Liver (tissue), 9 donors: ENCODE data around the gene CCDC30. TPM values are rescaled to one million over a fixed set of nuclear protein-coding genes. Genes with fewer than 3 reads are reported as not detected.

Source experiments
- DNase-seq: peaks from one replicate; pipeline ENCODE4 v3.0.0-alpha.2; 2017; ENCODE audit warnings: low spot score
- H3K27ac ChIP-seq, 2 donors: one replicate each; pipeline ENCODE4 v1.7.0; 2013; ENCODE audit warnings: inconsistent platforms in 2 of 2, low read length in 2 of 2, control low read depth in 1 of 2, low read depth in 1 of 2, mild to moderate bottlenecking in 1 of 2
- H3K27me3 ChIP-seq, 4 donors: one replicate each; pipeline versions ENCODE4 v1.6.1 to v1.7.0; 2013; ENCODE audit warnings: low read length in 3 of 4, inconsistent platforms in 1 of 4, mild to moderate bottlenecking in 1 of 4, moderate library complexity in 1 of 4; ENCODE audit not compliant: control insufficient read depth in 4 of 4, insufficient read depth in 4 of 4
- H3K36me3 ChIP-seq, 4 donors: one replicate each; pipeline versions ENCODE4 v1.6.1 to v1.7.0; 2013; ENCODE audit warnings: low read length in 3 of 4, mild to moderate bottlenecking in 3 of 4, low read depth in 1 of 4, moderate library complexity in 1 of 4; ENCODE audit not compliant: control insufficient read depth in 4 of 4, insufficient read depth in 3 of 4
- H3K4me1 ChIP-seq, 4 donors: one replicate each; pipeline versions ENCODE4 v1.6.1 to v1.7.0; 2013; ENCODE audit warnings: low read length in 3 of 4, mild to moderate bottlenecking in 3 of 4, moderate library complexity in 1 of 4; ENCODE audit not compliant: control insufficient read depth in 4 of 4, insufficient read depth in 4 of 4
- H3K4me3 ChIP-seq, 3 donors: one replicate each; pipeline versions ENCODE4 v1.6.1 to v1.7.0; 2013; ENCODE audit warnings: low read length in 3 of 3, control low read depth in 1 of 3, low read depth in 1 of 3, mild to moderate bottlenecking in 1 of 3
- H3K9ac ChIP-seq, 2 donors: one replicate each; pipeline ENCODE4 v1.7.0; 2013; ENCODE audit warnings: low read length in 2 of 2, mild to moderate bottlenecking in 2 of 2, moderate library complexity in 2 of 2, control low read depth in 1 of 2, low read depth in 1 of 2
- H3K9me3 ChIP-seq, 4 donors: one replicate each; pipeline versions ENCODE4 v1.6.1 to v1.7.0; 2013; ENCODE audit warnings: low read length in 3 of 4; ENCODE audit not compliant: control insufficient read depth in 4 of 4
- EGR1 ChIP-seq, 2 donors: IDR thresholded peaks; 2 replicates each; pipeline ENCODE4 v1.6.1; 2016 to 2018; ENCODE audit warnings: antibody characterized with exemption in 2 of 2, low read depth in 2 of 2
- FOXA1 ChIP-seq: IDR thresholded peaks from 2 replicates; pipeline ENCODE4 v1.6.1; 2016; ENCODE audit warnings: antibody characterized with exemption
- FOXA2 ChIP-seq: IDR thresholded peaks from 2 replicates; pipeline ENCODE4 v1.6.1; 2016; ENCODE audit warnings: antibody characterized with exemption
- HNF4A ChIP-seq, 2 donors: conservative IDR thresholded peaks; 2 replicates each; pipeline ENCODE4 v1.6.1; 2016; ENCODE audit warnings: antibody characterized with exemption in 2 of 2, mild to moderate bottlenecking in 2 of 2
- HNF4G ChIP-seq: IDR thresholded peaks from 2 replicates; pipeline ENCODE4 v1.6.1; 2016; ENCODE audit warnings: antibody characterized with exemption
- JUND ChIP-seq, 2 donors: IDR thresholded peaks; 2 replicates each; pipeline ENCODE4 v1.6.1; 2016; ENCODE audit warnings: antibody characterized with exemption in 2 of 2
- NR2F2 ChIP-seq: IDR thresholded peaks from 2 replicates; pipeline ENCODE4 v1.6.1; 2016; ENCODE audit warnings: antibody characterized with exemption
- RAD21 ChIP-seq, 2 donors: IDR thresholded peaks; 2 replicates each; pipeline ENCODE4 v1.6.1; 2016; ENCODE audit warnings: antibody characterized with exemption in 2 of 2, mild to moderate bottlenecking in 2 of 2
- RXRA ChIP-seq, 2 donors: IDR thresholded peaks; 2 replicates each; pipeline ENCODE4 v1.6.1; 2017 to 2018; ENCODE audit warnings: antibody characterized with exemption in 2 of 2, mild to moderate bottlenecking in 1 of 2
- SP1 ChIP-seq: IDR thresholded peaks from 2 replicates; pipeline ENCODE4 v1.6.1; 2018; ENCODE audit warnings: antibody characterized with exemption, mild to moderate bottlenecking
- TAF1 ChIP-seq: conservative IDR thresholded peaks from 2 replicates; pipeline ENCODE4 v1.6.1; 2016; ENCODE audit warnings: antibody characterized with exemption, mild to moderate bottlenecking
- WGBS: extraction: QIAGEN DNeasy Blood & Tissue Kit; methylation state at CpG from one replicate; pipeline ENCODE4 v1.1.7; 2013; 5-methylcytosine and 5-hydroxymethylcytosine counted together
- polyA plus RNA-seq, 2 donors: library from polyadenylated mRNA; stranded (reverse) in 1 of 2; unstranded in 1 of 2; fragments of 200-250 nt in 1 of 2; fragments of >200 nt in 1 of 2; fragmentation: Nextera tagmentation in 1 of 2; extraction: Ambion mirVana in 1 of 2; gene quantifications; one replicate each; pipeline versions ENCODE4 v1.2.1 to v1.2.3, GENCODE V29; 2013 to 2015
- total RNA-seq, 2 donors: library from RNA; depleted of rRNA; stranded (reverse); fragments of >200 nt; gene quantifications; one replicate each; pipeline ENCODE4 v1.2.3, GENCODE V29; 2014
- TF ChIP-seq, protein P1 (sequence below): fragments of 150-350 bp; IDR thresholded peaks from 2 replicates; pipeline ENCODE4 v1.5.1; 2017; ENCODE audit warnings: improper control_type of control experiment, low read depth, low read length; ENCODE audit not compliant: missing input control
- TF ChIP-seq, protein P2 (sequence below): IDR thresholded peaks from 2 replicates; pipeline ENCODE4 v1.6.1; 2016; ENCODE audit warnings: antibody characterized with exemption
- TF ChIP-seq, protein P3 (sequence below): IDR thresholded peaks from 2 replicates; pipeline ENCODE4 v1.6.1; 2016; ENCODE audit warnings: antibody characterized with exemption
- TF ChIP-seq, protein P4 (sequence below): IDR thresholded peaks from 2 replicates; pipeline ENCODE4 v1.6.1; 2016; ENCODE audit warnings: antibody characterized with exemption, mild to moderate bottlenecking
- TF ChIP-seq, protein P5 (sequence below): IDR thresholded peaks from 2 replicates; pipeline ENCODE4 v1.6.1; 2016; ENCODE audit warnings: antibody characterized with exemption
- donor health status: healthy.
- donor health status: healthy.
- donor health status: healthy.
- donor health status: healthy.
- donor health status: healthy.

The CCDC30 gene
- total and polyA plus RNA-seq, 4 donors = 0.07 to 2.0 (median 1.3) TPM

DNA sequence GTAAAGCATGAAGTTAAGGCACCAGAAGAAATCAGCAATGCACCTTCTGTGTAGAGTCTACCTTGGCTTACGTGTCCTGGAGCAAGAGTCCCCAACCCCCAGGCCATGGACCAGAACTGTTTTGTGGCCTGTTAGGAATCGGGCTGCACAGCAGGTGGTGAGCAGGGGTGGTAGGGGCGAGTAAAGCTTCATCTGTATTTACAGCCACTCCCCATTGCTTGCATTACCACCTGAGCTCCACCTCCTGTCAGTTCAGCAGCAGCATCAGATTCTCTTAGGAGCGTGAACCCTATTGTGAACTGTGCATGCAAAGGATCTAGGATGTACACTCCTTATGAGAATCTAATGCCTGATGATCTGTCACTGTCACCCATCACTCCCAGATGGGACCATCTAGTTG, 28.7 kb upstream of the CCDC30 start:
- H3K4me1 ChIP-seq = peaks cover 0 to 17% (median 16%) of the 10 kb centered on the region in 4 donors
- no peak overlapping the region for H3K4me3 ChIP-seq
- no peak overlapping the region for H3K27ac ChIP-seq
- DNase-seq = no peak
- H3K9me3 ChIP-seq = no peaks in the 10 kb centered on the region
- 93% methylated on average over 4 of the region's 4 CpGs for WGBS
- no peak for TF ChIP-seq JUND (IDR thresholded peaks at IDR 0.05)
- no peak for TF ChIP-seq TAF1
- no peak overlapping the region for H3K9ac ChIP-seq
- peaks cover 2 to 4% (median 3%) of the 10 kb centered on the region in 4 donors for H3K36me3 ChIP-seq
- no peaks in the 10 kb centered on the region for H3K27me3 ChIP-seq

DNA sequence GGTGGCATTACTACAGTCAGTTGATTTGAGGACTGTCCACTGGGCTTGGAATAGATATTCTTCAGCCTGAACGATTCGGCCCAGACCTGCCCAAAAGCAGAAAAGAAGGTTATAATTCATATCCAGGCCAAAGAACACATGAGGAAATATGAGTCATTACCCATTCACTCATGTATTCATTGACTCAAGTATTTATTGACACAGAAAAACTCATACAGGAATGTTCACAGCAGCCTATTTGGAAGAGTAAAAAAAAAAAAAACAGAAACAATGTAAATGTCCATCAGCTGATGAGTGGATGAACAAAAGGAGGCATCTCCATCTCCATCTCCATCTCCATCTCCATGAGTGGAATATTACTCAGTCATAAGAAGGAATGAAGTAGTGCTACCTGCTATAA, 23.1 kb upstream of the CCDC30 start:
- Histone ChIP-seq H3K27me3 (no peaks in the 10 kb centered on the region), H3K9me3 (no peaks in the 10 kb centered on the region), H3K9ac (no peak overlapping the region), H3K4me1 (no peaks in the 10 kb centered on the region), H3K4me3 (no peak overlapping the region), H3K36me3 (peaks cover 0 to 5% (median 2%) of the 10 kb centered on the region in 4 donors), H3K27ac (no peak overlapping the region)
- TF ChIP-seq TAF1 (no peak), FOXA2 (no peak), EGR1 (IDR thresholded peaks at IDR 0.05; ENCODE audit: low read depth in 2 of 2) (no peak), JUND (IDR thresholded peaks at IDR 0.05) (no peak), NR2F2 (no peak), HNF4A (conservative IDR thresholded peaks at IDR 0.05) (no peak), RXRA (IDR thresholded peaks at IDR 0.05) (no peak), RAD21 (IDR thresholded peaks at IDR 0.05) (no peak), HNF4G (no peak), SP1 (no peak), FOXA1 (no peak)
- TF ChIP-seq, protein P1, sequence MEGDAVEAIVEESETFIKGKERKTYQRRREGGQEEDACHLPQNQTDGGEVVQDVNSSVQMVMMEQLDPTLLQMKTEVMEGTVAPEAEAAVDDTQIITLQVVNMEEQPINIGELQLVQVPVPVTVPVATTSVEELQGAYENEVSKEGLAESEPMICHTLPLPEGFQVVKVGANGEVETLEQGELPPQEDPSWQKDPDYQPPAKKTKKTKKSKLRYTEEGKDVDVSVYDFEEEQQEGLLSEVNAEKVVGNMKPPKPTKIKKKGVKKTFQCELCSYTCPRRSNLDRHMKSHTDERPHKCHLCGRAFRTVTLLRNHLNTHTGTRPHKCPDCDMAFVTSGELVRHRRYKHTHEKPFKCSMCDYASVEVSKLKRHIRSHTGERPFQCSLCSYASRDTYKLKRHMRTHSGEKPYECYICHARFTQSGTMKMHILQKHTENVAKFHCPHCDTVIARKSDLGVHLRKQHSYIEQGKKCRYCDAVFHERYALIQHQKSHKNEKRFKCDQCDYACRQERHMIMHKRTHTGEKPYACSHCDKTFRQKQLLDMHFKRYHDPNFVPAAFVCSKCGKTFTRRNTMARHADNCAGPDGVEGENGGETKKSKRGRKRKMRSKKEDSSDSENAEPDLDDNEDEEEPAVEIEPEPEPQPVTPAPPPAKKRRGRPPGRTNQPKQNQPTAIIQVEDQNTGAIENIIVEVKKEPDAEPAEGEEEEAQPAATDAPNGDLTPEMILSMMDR = no peak
- TF ChIP-seq, protein P2, sequence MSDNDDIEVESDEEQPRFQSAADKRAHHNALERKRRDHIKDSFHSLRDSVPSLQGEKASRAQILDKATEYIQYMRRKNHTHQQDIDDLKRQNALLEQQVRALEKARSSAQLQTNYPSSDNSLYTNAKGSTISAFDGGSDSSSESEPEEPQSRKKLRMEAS = no peak
- TF ChIP-seq, protein P3, sequence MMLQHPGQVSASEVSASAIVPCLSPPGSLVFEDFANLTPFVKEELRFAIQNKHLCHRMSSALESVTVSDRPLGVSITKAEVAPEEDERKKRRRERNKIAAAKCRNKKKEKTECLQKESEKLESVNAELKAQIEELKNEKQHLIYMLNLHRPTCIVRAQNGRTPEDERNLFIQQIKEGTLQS = no peak
- TF ChIP-seq, protein P4, sequence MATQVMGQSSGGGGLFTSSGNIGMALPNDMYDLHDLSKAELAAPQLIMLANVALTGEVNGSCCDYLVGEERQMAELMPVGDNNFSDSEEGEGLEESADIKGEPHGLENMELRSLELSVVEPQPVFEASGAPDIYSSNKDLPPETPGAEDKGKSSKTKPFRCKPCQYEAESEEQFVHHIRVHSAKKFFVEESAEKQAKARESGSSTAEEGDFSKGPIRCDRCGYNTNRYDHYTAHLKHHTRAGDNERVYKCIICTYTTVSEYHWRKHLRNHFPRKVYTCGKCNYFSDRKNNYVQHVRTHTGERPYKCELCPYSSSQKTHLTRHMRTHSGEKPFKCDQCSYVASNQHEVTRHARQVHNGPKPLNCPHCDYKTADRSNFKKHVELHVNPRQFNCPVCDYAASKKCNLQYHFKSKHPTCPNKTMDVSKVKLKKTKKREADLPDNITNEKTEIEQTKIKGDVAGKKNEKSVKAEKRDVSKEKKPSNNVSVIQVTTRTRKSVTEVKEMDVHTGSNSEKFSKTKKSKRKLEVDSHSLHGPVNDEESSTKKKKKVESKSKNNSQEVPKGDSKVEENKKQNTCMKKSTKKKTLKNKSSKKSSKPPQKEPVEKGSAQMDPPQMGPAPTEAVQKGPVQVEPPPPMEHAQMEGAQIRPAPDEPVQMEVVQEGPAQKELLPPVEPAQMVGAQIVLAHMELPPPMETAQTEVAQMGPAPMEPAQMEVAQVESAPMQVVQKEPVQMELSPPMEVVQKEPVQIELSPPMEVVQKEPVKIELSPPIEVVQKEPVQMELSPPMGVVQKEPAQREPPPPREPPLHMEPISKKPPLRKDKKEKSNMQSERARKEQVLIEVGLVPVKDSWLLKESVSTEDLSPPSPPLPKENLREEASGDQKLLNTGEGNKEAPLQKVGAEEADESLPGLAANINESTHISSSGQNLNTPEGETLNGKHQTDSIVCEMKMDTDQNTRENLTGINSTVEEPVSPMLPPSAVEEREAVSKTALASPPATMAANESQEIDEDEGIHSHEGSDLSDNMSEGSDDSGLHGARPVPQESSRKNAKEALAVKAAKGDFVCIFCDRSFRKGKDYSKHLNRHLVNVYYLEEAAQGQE = no peak
- TF ChIP-seq, protein P5, sequence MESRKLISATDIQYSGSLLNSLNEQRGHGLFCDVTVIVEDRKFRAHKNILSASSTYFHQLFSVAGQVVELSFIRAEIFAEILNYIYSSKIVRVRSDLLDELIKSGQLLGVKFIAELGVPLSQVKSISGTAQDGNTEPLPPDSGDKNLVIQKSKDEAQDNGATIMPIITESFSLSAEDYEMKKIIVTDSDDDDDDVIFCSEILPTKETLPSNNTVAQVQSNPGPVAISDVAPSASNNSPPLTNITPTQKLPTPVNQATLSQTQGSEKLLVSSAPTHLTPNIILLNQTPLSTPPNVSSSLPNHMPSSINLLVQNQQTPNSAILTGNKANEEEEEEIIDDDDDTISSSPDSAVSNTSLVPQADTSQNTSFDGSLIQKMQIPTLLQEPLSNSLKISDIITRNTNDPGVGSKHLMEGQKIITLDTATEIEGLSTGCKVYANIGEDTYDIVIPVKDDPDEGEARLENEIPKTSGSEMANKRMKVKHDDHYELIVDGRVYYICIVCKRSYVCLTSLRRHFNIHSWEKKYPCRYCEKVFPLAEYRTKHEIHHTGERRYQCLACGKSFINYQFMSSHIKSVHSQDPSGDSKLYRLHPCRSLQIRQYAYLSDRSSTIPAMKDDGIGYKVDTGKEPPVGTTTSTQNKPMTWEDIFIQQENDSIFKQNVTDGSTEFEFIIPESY = no peak
- DNase-seq = no peak
- WGBS = 85% methylated on average over 2 of the region's 2 CpGs
